HG03108 (cell line): ENCODE measurements around the gene EPG5.
"Not testable (repeated sequence)": the region's sequence is repeated elsewhere in the genome, so short reads cannot be mapped to it uniquely, and the experiment has no call there.

Source experiments
- ATAC-seq: cut with Tn5 transposase; IDR thresholded peaks from one replicate; pipeline ENCODE4 v1.9.1; 2021; ENCODE audit warnings: moderate library complexity; ENCODE audit not compliant: unreplicated experiment

The EPG5 gene

DNA sequence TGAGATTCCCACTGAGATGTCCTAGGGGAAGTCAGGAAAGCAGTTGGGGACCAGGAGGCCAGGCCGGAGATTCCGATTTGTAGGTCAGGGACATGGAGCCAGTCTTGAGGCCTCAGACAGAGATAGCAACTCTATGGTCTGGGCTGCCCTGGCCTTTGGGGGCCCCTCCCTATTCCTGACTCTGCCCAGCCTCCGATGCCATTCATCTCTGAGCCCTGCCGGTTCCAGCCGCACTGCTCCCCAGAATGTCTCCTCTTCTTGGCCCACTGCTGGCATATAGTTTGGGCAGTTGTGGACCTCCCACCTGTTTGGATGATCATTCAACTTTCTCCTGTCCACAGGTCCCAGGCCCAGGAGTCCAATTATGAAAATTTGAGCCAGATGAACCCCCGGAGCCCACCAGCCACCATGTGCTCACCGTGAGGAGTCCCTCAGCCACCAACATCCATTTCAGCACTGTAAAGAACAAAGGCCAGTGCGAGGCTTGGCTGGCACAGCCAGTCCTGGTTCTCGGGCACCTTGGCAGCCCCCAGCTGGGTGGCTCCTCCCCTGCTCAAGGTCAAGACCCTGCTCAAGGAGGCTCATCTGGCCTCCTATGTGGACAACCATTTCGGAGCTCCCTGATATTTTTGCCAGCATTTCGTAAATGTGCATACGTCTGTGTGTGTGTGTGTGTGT lies 125.2 kb downstream of the EPG5 start:
- no peak for ATAC-seq

- no peak for ATAC-seq
These were observed 125.9 kb downstream of the EPG5 start for GRCh38 chr18:45841060-45841764.

DNA sequence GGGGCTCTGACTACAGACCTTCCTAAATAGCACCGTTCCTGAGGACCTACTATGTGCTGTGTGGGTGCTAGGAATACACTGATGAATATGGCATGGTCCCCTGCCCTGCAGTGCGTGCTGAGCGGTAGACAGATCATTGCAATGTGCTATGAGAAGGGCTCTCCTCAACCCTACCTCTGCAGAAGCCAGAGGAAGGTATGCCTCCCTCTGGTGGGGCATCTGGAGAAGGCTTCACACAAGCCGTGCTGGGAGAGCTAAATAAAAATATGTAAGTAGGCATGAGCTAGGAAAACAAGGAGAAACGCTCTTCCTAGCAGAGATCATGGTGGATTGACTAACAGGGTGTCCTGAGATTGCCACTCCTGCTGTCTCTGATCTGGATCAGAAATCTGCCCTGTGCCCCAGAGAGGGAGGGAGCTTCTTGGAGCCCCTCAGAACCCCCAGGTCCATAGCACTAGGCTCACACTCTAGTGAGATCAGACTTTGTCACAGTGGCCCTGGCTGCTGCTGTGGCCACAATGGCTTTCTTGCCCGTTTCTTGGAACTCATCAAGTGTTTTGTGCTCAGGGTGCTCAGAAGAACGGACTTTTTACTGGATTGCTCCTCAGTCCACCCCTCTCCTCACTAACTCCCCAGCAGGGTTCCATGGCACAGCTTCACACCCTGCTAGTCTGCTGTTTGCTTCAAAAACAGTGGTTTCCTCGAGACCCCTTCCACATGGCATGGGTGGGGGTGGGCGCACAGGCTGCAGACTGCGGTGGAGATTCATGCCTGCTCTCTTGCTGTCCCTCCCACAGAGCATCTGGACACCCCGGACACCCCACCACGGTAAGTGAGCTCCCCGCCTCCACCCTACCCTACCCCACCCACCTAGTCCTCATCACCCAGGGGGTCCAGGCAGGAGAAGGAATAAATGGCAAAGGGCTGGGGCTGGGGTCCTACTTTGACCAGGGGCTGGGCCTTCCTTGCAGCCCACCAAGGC lies 127.4 kb downstream of the EPG5 start:
- no peak for ATAC-seq

DNA sequence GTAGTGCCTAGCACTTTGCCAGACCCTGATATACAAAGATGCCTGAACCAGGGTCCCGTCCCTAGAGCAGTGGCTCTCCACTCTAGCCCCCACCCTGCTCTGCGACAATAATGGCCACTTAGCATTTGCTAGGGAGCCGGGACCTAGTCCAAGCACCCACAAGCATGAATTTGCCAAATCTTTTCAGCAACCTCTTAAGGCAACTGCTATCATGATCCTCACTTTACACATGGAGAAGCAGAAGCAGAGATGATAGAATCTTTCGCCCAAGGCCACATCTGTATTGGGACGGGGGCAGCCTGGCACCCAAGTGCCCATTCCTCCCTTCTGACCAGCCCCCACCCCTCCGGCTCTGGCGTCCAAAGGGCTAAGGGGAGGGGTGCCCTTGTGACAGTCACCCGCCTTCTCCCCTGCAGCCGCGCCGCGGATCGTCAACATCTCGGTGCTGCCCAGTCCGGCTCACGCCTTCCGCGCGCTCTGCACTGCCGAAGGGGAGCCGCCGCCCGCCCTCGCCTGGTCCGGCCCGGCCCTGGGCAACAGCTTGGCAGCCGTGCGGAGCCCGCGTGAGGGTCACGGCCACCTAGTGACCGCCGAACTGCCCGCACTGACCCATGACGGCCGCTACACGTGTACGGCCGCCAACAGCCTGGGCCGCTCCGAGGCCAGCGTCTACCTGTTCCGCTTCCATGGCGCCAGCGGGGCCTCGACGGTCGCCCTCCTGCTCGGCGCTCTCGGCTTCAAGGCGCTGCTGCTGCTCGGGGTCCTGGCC lies 128.6 kb downstream of the EPG5 start:
- no peak for ATAC-seq

- no peak for ATAC-seq
These were observed 129.7 kb downstream of the EPG5 start for GRCh38 chr18:45837283-45838070.

DNA sequence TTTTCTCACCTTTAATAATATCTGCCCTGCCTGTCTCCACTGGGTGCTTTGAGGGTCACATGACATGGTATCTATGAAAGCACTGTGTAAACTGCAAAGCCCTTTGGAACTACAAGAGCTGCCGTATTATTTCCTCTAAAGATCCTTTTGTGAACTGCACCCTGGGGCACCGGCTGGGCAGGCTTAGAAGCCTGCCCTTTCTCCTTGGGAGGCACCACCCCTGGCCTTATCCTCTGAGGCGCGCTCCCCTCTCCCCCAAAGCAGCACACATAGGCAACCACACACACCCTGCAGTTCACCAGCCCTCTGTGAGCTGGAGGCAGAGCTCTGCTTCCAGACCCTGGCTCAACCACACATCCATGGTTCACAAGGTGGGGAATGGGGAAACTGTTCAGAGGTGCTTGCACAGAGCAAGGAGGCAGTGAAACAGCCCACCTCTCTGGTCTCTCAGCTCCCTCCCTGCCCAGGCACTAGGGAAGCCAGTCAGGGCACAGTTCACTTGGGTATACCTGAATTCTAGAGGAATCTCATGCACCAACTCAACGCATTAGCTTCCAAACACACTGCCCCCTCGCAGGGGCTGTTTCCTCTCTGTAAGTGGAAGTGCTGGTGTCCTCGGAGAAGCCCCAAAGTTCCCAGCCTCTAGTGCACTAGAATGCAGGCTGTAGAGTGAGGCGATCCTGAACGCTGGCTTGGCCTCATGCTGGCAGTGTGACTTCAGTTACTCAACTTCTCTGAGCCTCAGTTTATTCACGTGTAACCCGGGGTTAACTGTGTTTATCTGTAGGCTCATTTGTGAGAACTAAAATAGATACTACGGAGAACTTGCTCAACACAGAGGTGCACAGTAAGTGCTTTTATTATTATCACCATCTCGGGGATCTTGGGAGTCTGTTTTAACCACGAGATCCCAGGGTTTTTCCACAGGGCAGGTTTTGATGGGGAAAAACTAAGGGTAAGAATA lies 130.6 kb downstream of the EPG5 start:
- no peak for ATAC-seq

- no peak for ATAC-seq
These were observed 132.0 kb downstream of the EPG5 start for GRCh38 chr18:45835057-45835636.

DNA sequence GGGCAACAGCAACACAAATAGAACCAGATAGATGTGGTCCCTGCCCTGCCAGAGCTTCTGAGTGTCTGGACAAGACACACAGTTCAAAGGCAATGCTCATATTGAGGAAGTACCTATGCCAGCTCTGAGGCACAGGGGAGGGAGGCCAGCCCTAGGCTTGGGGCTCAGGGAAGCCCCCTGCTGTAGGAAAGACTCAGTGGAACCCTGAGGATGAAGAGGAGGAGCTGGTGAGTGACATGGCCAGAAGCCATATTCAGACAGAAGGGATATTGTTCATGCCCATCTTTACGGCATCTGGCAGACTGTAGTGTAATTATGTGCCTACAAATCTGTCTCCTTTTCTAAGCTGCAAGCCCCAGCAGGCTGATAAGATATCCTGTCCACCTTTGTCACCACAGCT lies 132.8 kb downstream of the EPG5 start:
- ATAC-seq = no peak

DNA sequence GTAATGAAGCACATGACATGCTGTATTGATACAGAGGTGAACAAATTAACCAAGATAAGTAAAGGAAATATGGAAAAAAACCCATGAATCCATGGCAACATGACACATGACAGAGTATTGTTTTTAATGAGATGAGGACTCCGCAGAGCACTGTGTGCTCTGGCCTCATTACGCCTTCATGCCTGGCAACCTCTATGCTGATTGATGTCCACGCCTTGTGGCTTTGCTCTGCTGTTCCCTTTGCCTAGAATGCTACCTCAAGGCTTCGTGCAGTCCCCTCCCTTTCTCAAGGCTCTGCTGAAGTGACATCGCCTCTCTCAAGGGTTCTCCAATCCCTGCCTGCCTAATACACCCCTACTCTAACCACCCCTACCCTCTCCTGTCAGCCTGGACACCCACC lies 133.3 kb downstream of the EPG5 start:
- no peak for ATAC-seq

DNA sequence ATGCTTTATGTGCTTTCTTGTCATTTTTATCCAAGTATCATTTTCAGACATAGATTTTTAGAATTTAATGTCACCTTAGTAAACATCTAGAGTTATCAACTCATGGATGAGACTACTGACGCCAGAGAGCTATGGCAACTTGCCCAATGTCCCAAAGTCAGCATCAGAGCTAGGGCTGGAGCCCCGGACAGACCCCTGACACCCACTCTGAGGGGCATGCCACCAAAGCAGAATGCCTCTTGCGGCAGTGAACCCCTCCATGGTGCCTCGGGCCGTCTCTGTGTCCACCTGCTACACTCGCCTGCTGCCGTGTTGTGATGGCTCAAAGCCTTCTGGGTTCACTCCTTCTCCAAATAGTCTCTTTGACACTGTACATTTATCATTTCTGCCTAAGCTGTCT lies 136.2 kb downstream of the EPG5 start:
- ATAC-seq = no peak

- ATAC-seq = no peak
These were observed 137.3 kb downstream of the EPG5 start for GRCh38 chr18:45829855-45830254.

DNA sequence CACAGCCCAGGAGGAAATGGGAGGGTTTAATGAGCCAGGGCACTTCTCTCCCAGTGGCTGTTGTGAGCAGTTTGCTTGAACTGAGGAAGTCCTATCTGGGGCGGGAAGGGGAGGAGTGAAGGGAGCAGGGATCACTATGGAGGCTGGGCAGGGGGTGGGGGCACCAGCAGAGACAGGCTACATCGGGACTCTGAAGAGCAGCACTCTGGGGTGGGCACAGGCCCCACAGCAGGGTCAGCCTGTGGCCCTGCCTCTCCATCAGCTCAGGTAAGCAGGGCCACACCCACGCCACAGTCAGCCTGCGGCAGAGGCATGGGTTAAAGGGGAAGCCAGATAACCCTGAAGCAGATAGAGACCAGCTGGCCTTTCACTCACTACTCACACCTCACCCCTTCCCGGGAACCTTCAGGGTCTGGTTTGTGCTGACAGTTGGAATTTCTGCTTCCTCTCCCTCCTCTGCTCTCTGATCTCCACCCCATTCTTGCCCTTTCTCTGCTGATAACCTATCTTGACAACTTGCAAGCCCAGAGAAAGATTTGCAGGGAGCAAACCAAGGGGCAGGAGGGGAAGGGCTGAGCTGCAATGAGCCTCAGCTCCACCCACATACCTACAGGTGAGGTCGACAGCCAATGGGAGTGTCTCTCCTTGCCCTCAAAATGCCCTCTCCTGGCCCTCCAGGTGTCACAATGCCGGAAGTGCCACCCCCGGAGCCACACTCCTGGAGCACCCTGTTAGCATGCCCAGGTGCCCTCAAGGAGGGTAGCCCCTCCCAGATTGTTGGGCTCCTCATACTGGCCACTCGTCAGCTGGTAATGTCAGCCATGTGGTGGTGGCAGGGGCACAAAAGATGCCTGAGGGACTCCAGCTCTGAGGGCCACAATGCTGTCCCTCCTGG lies 138.0 kb downstream of the EPG5 start:
- no peak for ATAC-seq

GRCh38 chr18:45826716-45827115 lies 140.4 kb downstream of the EPG5 start:
- not testable (repeated sequence) for ATAC-seq

GRCh38 chr18:45826084-45826483 lies 141.0 kb downstream of the EPG5 start:
- no peak for ATAC-seq

- ATAC-seq = no peak
These were observed 141.7 kb downstream of the EPG5 start, which contains the start of gene SIGLEC15 for GRCh38 chr18:45825258-45826044. Gene SIGLEC15, plus strand, starts transcription at chr18:45825675. Its CDS starts 54 bp downstream, at chr18:45825729.

DNA sequence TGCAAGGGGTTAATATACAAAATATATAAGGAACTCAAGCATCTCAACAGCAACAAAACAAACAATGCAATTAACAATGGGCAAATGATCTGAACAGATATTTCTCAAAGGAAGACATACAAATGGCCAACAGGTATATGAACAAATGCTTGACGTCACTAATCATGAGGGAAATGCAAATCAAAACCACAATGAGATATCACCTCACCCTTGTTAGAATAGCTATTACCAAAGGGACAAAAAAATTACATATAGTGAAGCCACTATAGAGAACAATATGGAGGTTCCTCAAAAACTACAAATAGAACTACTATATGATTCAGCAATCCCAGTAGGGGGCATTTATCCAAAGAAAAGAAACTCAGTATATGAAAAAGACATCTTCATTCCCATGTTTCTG lies 145.4 kb downstream of the EPG5 start:
- ATAC-seq = no peak

- ATAC-seq = no peak
These were observed 146.1 kb downstream of the EPG5 start for GRCh38 chr18:45821026-45821425.
